GM19240 (cell line): Measurements from ENCODE around the gene LRP1B.

Experiments
- DNase-seq: peaks from one replicate; pipeline ENCODE4 v3.0.0; 2011; ENCODE audit warnings: low spot score; ENCODE audit not compliant: insufficient read length

The LRP1B gene

DNA sequence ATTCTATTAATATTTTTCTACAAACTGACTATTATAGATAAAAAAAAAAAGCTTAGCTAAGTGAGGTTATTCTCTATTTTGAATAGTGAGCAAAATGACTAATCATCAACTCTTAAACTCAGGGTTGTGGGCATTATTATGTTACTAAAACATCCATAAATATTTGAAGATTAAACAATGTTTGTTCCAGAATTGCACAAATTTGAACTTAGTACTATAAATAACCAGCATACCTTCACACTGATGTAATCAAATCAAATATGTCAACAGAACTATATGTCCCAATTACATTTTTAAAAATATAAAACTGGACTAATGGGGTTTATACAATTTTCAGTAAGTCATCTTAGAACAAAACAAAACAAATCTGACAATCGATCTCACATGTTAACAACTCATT, 800.9 kb downstream of the LRP1B start:
- no peak for DNase-seq

DNA sequence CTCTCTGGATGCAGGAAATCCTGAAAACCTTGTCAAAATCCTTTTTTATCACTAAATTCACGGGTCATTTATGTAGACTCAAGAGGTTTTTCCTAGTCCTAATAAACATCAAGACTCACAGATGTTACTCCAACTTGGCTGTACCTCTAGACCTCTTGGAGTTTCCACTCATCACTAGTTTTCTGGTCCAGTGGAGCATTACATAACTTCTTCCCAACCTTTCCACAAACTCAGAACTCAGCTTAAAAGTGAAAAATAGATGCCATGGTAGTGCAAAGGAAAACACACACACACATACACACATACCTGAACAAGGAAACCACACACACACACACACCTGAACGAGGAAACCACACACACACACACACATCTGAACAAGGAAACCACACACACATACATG, 807.2 kb downstream of the LRP1B start:
- DNase-seq: no peak

DNA sequence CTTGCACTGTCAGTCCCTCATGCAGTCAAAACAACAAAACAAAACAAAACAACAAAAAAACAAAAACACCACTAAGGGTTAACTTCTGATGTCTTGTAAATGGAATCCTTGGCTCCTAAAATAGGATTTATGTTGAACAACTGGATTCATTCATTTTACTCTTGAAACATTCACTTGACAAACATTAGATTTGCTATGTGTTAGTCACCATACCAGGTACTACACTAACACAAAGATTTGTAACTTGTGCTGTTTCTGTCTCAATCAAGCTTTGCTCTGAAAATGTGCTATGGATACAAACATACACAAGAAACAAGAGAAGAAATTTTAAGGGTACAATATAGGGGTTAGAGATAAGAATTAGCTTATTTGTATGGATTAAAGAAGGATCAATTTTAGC, 812.8 kb downstream of the LRP1B start:
- no peak for DNase-seq

DNA sequence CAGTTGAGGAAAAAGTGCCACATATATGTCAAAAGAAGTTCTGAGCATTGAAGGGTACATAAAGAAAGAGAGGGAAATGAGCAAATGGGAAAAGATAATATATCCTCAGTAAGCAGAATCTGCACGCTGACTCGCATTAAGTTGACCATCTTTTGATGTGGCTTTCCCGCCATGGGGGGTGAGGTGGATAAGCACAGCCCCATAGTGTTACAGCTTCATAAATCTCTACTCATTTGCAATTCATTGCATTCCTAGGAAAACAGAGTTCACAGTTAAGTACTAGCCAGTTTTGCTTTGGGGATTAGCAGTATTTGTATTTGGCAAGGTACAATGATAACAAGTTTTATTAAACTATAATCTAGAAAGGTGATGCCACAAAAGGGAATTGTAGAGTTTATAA, 814.2 kb downstream of the LRP1B start:
- no peak for DNase-seq

DNA sequence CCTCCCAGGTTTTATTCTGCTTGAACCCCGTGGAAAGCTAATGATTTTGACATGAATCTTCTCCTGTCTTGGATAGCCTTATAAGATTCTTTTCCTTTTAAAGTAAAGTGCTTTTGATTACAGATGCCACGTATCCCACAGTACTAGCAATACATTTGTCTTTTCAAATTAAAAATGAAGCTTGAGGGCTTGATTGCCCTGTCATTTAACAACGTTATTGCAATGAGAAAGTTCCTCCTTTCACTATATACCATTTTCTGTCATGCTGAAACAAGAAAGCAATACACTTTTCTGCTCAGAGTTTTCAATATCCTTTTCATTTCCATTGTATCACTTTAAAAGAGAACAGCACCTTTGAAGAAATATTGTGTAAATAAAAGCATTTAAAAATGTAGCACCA, 814.7 kb downstream of the LRP1B start:
- no peak for DNase-seq

DNA sequence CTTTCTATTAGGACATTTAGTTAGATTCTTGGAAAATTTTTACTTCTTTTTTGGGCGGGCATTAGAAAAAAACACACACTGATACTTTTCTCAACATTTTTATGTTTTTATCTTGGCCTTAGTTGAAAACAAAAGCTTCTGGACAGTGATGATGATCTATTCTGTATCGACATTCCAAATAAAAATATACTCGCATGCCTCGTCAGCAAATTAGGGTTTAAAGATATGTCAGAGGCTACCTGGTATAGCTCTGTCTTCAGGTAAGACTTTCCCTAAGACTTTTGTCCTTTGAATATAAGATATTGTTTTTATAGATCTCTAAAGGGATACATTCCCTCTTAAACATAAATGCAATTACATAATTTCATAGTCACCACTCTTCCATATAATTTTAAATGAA, 816.8 kb downstream of the LRP1B start:
- DNase-seq: no peak

DNA sequence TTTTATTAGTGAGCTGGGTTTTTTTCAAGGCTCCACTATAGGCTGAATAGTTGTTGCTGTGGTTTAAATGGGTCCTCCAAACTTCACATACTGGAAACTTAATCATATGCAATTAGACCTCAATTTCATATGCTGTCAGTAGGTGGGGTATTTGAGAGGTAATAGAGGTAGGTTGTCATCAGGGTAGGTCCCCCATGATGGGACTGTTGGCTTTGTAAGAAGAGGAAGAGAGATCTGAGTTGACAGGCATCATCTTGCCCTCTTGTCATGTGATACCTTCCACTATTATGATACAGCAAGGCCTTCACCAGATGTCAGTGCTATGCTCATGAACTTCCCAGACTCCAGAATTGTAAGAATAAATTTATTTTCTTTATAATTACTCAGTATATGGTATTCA, 819.4 kb downstream of the LRP1B start:
- DNase-seq: no peak

DNA sequence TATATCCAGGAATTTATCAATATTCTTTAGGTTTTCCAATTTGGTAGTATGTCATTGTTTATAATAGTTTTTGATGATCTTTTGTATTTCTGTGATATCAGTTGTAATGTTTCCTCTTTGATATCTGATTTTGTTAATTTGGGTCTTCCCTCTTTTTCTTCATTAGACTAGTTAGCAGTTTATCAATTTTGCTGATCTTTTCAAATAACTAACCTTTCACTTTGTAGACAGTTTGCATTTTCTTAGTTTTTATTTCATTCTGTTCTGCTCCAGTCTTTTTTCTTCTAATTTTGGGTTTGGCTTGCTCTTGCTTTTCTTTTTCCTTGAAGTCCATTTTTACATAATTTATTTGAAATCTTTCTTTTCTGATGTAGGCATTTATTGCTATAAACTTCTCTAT, 824.4 kb downstream of the LRP1B start:
- DNase-seq: no peak

DNA sequence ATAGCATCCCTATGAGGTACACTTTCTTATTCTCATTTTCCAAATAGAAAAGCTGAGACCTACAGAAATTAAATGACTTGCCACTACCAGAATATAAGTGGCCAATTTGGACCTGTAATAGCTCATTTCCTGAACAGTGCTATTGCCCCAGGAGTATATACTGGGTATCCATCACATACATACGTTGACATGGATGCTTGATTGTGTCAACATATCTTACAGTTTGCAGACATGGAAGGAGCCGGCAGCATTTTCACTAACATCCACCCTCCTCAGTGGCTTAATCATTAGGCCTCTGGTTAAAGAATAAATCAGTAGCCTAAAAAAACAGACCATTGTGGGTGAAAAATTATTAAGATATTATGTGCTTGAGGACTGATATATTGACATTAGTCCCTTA, 829.3 kb downstream of the LRP1B start:
- no peak for DNase-seq

DNA sequence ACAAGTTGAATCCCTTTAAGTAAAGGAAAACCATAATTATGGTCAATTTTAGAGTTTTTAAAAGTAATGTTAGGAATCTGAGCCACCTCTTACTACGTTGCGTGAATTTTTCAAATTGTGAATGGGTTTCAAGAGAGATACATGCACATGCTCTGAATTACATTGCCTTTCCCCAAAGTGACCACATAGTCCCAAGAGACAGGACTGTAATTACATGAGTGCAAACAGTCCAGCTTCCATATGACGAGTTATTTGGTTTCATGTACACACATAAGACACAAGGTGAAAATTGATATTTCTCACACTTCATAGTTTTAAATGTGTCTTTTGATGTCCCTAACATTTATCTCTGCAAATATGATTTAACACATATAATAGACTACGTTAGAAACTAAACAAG, 850.8 kb downstream of the LRP1B start:
- no peak for DNase-seq

DNA sequence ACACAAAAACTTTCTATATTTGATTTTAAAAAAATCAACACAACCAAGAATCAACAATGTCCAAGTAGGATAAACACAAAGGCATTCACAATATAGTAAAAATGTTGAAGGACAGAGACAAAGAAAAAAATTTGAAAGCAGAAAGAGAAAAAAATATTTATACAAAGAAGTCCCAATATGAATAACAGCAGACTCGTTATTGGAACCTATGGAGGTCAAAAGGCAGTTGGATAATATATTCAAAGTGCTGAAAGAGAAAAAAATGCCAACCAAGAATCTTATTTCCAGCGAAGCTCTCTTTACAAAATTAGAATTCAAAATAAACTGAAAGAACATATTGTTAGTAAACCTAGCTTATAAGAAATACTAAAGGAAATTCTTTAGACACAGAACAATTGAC, 859.5 kb downstream of the LRP1B start:
- no peak for DNase-seq

DNA sequence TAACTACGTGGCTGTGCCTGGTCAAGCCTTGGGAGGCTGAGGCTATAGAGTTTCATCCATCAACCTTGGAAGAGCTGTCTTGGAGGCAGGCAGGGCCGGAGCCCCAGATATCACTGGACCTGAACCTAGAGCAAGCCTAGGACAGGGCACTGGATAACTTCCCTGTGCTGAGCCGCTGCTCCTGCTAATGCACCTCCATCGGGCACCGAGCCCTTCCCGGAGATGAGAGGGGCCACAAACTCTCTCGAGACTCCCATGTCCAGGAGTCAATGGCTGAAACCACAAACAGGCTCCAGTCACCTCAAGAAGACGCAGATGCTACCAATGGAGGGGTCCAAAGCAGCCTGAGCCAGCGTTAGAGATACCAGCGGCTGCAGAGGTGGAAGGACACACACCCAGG, 866.0 kb downstream of the LRP1B start:
- DNase-seq: no peak

DNA sequence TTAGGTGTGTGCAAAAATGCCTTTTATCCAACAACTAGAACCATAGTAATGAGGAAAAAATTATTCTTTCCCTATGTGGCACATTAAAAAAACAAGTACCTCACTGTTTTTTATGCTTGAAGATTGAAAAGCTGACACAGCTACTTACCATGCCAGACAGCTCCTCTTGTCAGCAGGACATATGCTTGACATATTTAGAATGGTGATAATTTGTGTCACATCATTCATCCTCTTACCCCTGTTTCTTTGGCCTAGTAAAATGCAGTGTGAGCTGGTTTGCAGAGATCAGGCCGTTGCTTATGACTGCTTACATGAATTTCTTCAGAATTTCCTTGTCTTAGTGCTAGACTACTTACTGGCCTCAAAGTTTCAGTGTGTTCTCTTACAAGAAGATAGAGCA, 869.9 kb downstream of the LRP1B start:
- DNase-seq: no peak

DNA sequence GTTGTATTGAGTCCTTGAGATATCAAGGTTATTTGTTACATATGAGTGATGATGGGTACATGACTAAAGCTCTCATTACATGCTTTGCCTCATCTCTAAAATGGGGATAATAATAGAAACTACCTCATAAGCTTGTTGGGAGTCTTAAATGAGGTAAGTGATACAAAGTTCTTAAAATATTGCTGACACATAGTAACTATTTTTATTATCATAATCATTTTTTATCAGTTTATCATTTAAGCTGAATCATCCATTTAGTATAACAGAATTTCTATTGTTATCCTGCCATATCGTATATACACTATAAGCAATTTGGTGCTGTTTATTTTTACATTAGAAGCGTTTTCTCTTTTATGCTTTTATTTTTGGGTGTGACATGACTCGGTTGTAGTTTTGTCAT, 871.1 kb downstream of the LRP1B start:
- no peak for DNase-seq

DNA sequence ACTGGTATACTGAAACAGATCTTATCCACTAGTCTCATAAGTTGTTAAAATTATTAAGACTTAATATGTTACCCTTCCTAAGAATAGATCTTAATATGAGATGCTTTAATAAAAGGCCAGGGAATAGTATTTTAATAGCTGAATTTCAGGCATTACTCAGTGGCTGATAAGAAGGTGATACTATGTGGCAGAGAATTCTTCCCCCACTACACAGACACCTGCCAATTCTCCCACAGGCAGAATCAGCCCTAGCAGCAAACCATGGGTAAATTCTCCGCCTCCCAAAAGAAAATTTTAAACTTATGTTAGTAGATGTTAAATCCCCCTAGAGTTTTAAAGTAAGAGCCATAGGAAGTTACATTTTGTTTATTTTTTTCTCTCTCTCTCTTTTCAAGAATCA, 888.8 kb downstream of the LRP1B start:
- no peak for DNase-seq

DNA sequence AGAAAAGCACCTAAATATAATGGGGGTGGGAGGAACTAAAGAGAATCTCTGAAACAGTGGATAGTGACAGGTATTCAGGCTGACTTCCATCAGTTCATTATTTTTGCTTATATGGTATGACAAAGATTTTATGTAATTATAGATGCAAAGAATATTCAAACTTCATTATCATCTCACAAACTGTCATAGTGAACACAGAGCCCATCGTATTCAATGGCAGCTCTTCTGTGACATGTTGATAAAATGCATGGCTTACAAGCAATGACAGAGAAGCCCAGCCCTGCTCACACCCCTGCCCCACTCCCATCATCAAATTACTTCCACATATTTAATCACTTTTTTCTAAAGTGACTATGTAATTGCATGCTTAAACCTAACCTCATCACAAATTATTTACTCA, 904.3 kb downstream of the LRP1B start:
- no peak for DNase-seq

DNA sequence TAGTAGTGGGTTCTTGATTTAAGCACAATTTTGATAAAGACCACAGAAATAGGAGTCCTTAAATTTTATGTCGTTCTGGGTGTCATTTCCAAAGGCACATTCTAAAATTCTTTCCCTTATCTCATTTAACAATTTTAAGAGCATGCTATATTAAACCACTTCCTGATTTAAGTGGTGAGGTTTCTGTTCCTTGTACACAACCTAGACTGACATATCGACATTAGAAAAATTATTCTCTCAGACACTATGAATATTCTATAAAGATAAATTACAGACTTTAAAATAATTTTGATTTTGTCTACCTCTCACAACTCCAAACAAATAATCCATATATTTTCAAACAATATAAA, 923.8 kb downstream of the LRP1B start:
- DNase-seq: no peak

DNA sequence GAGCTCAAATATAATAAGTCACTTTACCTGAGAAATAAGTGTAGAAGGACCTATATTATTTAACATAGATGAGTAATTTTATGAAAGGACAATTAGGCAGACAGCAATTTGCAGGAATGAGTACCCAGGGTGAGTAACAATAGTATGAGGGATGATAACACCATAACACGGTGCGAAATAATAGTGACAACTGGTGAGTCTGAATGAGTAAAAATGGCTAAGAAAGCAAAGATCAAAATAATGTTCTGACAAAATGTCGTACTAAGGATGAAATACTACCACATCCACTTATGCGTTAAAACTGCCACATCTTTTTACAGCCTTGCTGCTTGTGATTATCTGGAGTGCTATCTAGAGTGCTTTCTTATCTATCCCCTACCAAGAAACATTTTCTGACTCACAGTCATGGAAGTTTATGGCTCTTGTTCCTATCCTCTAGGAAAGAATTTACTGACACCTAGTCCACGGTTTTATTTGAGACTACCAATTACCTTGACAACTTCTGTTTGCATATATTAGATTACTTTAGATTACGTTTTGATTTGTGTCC, 929.7 kb downstream of the LRP1B start:
- no peak for DNase-seq

DNA sequence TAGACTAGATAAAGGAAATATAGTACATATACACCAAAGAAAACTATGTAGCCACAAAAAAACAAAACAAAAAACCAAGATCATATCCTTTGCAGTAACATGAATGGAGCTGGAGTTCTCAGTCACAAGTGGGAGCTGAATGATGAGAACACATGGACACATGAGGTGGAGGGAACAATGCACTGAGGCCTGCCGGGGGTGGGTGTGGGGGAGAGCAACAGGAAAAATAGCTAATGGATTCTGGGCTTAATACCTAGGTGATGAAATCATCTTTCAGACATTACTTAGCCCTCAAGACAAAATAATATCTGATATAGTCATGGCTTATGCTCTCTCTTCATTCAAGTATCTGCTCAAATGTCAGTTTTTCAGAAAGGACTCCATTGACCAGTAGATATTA, 930.6 kb downstream of the LRP1B start:
- no peak for DNase-seq

DNA sequence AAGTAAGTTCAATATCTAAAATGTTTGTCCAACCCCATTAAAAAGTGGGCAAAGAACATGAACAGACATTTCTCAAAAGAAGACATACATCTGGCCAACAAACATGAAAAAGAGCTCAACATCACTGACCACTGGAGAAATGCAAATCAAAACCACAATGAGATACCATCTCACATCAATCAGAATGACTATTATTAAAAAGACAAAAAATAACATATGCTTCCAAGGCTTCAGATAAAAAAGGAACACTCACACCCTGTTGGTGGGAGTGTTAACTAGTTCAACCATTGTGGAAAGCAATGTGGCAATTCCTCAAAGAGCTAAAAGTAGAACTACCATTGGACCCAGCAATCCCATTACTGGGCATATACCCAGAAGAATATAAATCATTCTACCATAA, 931.1 kb downstream of the LRP1B start:
- no peak for DNase-seq

DNA sequence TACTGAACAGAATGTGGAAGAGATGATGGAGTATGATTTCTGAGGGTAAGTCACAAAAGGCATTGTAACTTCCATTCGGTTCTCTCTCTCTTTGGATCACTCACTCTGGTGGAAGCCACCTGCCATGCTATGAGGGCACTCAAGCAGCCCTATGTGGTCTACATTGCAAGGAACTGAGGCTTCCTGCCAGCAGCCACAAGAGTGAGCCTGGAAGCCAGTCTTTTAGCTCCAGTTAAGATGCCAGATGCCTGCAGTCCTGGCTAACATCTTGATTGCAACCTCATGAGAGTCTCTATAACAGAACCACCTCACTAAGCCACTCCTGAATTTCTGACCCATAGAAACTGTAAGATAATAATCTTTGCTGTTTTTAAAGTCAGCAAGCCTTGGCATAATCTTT, 935.7 kb downstream of the LRP1B start:
- DNase-seq: no peak

DNA sequence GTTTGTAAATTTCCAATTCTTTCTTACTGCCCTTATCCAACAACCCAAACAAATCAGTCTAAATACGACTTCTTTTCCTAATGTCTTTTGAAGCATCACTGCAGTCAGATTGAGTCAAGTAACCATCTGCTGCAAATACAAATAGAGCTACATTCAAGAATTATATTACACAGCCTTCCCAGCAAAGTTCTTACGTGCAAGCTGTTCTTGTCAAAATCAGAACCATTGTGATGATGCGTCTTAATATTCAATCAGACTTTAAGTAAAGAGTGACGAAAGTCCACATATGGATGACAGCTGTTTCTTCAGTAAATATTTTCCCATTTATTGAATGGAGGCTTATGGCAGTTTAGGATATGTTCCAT, 943.8 kb downstream of the LRP1B start:
- no peak for DNase-seq

DNA sequence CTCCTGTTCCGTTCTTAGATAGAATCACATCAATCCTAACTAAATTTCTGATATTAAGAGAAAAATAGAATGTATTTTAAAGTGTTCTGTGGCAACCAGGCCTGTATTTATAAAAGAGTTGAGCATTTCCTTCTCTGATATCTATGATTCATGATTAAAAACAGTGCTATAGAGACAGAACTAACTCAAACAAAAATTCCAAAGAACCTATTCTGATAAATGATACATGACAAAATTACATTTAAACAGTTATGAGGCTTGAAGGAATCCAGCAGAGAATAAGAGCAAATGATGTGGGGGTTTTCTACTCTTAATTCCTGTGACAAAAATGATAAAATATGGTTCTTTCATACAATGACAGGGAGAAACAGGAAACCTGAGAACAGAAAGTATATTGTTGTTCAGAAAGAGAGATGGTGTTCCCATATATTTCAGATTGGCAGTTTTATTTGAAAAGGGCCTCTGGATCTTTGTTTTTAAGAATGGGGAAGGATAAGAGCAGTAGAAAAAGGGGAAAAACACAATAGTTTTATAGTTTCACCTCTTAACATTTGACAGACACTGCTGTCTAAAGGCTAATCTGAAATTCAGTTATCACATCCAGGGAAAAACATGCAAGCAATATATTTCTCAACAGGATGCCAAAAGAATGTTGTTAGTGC, 944.3 kb downstream of the LRP1B start:
- DNase-seq: no peak

DNA sequence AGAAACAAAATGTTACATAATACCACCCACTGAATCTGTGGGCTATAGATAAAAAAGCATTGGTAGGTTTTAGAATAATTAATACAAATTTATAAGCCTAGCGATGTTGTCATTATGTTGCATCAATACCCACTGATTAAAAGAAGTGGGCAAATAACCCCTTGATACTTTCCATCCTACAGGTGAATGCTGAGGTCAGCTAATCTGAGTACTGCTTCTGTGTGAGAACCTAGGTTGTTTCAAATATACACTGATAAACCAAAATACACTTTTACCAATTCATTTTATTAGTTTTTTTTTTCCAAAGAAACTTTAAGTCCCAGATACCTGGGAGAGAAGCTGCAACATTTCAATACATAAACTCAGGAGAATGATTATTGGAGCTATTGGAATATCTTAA, 948.6 kb downstream of the LRP1B start:
- no peak for DNase-seq
